Astrocyte (in vitro differentiated cells and primary cell): Measurements from ENCODE around the gene KRT26. TPM values are rescaled to one million over a fixed set of nuclear protein-coding genes. Genes with fewer than 3 reads are reported as not detected.

Experiments used
- DNase-seq: peaks from one replicate; pipeline ENCODE4 v3.0.0-alpha.2; 2010; ENCODE audit warnings: low read depth
- FAIRE-seq: peaks from 2 replicates; lab custom pipeline; 2011; peaks lifted over from hg19 to GRCh38; lab: Jason Lieb, UNC
- H2AFZ ChIP-seq: 2 replicates; pipeline ENCODE4 v1.6.0; 2012; ENCODE audit warnings: low read depth, low read length, inconsistent platforms
- H3K27ac ChIP-seq: 2 replicates; pipeline ENCODE4 v1.5.1; 2011; ENCODE audit warnings: low read depth, low read length, inconsistent platforms
- H3K27me3 ChIP-seq: 2 replicates; pipeline ENCODE4 v1.6.0; 2011; ENCODE audit warnings: low read length, inconsistent platforms; ENCODE audit not compliant: insufficient read depth
- H3K36me3 ChIP-seq: 2 replicates; pipeline ENCODE4 v1.5.1; 2011; ENCODE audit warnings: low read length, inconsistent platforms; ENCODE audit not compliant: insufficient read depth
- H3K4me1 ChIP-seq: 2 replicates; pipeline ENCODE4 v1.5.1; 2011; ENCODE audit warnings: low read length, inconsistent platforms; ENCODE audit not compliant: insufficient read depth
- H3K4me2 ChIP-seq: 2 replicates; pipeline ENCODE4 v1.6.0; 2012; ENCODE audit warnings: low read length, inconsistent platforms
- H3K4me3 ChIP-seq: 2 replicates; pipeline ENCODE4 v1.5.1; 2011; ENCODE audit warnings: low read depth, mild to moderate bottlenecking, low read length, inconsistent platforms; ENCODE audit not compliant: insufficient read depth
- H3K79me2 ChIP-seq: 2 replicates; pipeline ENCODE4 v1.6.0; 2012; ENCODE audit warnings: mild to moderate bottlenecking, low read length, inconsistent platforms; ENCODE audit not compliant: insufficient read depth
- H3K9ac ChIP-seq: 2 replicates; pipeline ENCODE4 v1.6.0; 2012; ENCODE audit warnings: mild to moderate bottlenecking, low read length, inconsistent platforms
- H3K9me3 ChIP-seq: 2 replicates; pipeline ENCODE4 v1.5.1; 2012; ENCODE audit warnings: low read depth, mild to moderate bottlenecking, low read length, inconsistent platforms; ENCODE audit not compliant: insufficient read depth
- H4K20me1 ChIP-seq: 2 replicates; pipeline ENCODE4 v1.6.0; 2012; ENCODE audit warnings: low read length, inconsistent platforms; ENCODE audit not compliant: insufficient read depth
- H3K27ac Mint-ChIP-seq: one replicate; pipeline ENCODE4 v1.8.0; 2021; ENCODE audit warnings: mild to moderate bottlenecking, mixed read lengths; ENCODE audit not compliant: unreplicated experiment
- H3K27me3 Mint-ChIP-seq: one replicate; pipeline ENCODE4 v1.8.0; 2021; ENCODE audit warnings: low read depth, mixed read lengths; ENCODE audit not compliant: unreplicated experiment
- H3K36me3 Mint-ChIP-seq: one replicate; pipeline ENCODE4 v1.8.0; 2021; ENCODE audit warnings: low read depth, mixed read lengths; ENCODE audit not compliant: unreplicated experiment
- H3K4me1 Mint-ChIP-seq: one replicate; pipeline ENCODE4 v1.8.0; 2021; ENCODE audit warnings: low read depth, mixed read lengths; ENCODE audit not compliant: unreplicated experiment
- H3K4me3 Mint-ChIP-seq: one replicate; pipeline ENCODE4 v1.8.0; 2021; ENCODE audit warnings: mild to moderate bottlenecking, moderate library complexity, mixed read lengths; ENCODE audit not compliant: unreplicated experiment
- H3K9me3 Mint-ChIP-seq: one replicate; pipeline ENCODE4 v1.8.0; 2021; ENCODE audit warnings: mild to moderate bottlenecking, mixed read lengths; ENCODE audit not compliant: unreplicated experiment
- EZH2 ChIP-seq: IDR thresholded peaks from 2 replicates; pipeline ENCODE4 v1.6.1; 2012; ENCODE audit warnings: mild to moderate bottlenecking, low read length, inconsistent platforms; ENCODE audit not compliant: insufficient read depth
- total RNA-seq: library from RNA; stranded (reverse); gene quantifications from 2 replicates; pipeline ENCODE4 v1.2.1, GENCODE V29; 2021
- TF ChIP-seq, protein P1 (sequence below): IDR thresholded peaks from 2 replicates; pipeline ENCODE4 v1.5.1; 2011; ENCODE audit warnings: low read depth, mild to moderate bottlenecking, inconsistent platforms, low read length, moderate library complexity; ENCODE audit not compliant: insufficient read depth

The KRT26 gene
- total RNA-seq, 1 donor from 2014 or later, result not detected

DNA sequence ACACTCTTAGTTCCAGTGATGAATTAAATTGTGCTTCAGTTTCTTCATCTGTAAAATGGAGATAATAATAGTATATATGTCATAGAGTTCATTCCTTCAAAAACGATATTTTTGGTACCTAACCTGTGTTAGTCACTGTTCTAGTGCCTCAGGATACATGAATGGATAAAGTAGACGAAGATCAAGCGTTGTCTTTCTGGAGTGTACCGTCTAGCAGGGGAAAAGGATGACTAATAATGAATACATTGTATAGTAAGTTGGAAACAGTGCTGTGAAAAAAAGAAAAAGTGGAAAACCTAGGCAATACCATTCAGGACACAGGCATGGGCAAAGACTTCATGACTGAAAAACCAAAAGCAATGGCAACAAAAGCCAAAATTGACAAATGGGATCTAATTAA lies 41.8 kb upstream of the KRT26 start:
- Mint-ChIP-seq H3K9me3 (no peaks in the 10 kb centered on the region), H3K27me3 (peaks cover 10% of the 10 kb centered on the region), H3K27ac (no peak overlapping the region), H3K4me1 (peaks cover 13% of the 10 kb centered on the region), H3K36me3 (peaks cover 5% of the 10 kb centered on the region), H3K4me3 (no peak overlapping the region)
- Histone ChIP-seq H4K20me1 (no peaks in the 10 kb centered on the region), H3K4me1 (peaks cover 12% of the 10 kb centered on the region), H3K27ac (no peak overlapping the region), H3K27me3 (no peaks in the 10 kb centered on the region), H3K9me3 (no peaks in the 10 kb centered on the region), H3K79me2 (peaks cover 16% of the 10 kb centered on the region), H3K4me2 (peak overlapping the region; percentile 15), H3K36me3 (peaks cover 13% of the 10 kb centered on the region), H2AFZ (no peak overlapping the region), H3K9ac (no peak overlapping the region), H3K4me3 (no peak overlapping the region)
- peak; percentile 46 for DNase-seq
- no peak for FAIRE-seq
- no peak for TF ChIP-seq EZH2
- TF ChIP-seq, protein P1, sequence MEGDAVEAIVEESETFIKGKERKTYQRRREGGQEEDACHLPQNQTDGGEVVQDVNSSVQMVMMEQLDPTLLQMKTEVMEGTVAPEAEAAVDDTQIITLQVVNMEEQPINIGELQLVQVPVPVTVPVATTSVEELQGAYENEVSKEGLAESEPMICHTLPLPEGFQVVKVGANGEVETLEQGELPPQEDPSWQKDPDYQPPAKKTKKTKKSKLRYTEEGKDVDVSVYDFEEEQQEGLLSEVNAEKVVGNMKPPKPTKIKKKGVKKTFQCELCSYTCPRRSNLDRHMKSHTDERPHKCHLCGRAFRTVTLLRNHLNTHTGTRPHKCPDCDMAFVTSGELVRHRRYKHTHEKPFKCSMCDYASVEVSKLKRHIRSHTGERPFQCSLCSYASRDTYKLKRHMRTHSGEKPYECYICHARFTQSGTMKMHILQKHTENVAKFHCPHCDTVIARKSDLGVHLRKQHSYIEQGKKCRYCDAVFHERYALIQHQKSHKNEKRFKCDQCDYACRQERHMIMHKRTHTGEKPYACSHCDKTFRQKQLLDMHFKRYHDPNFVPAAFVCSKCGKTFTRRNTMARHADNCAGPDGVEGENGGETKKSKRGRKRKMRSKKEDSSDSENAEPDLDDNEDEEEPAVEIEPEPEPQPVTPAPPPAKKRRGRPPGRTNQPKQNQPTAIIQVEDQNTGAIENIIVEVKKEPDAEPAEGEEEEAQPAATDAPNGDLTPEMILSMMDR, result no peak

DNA sequence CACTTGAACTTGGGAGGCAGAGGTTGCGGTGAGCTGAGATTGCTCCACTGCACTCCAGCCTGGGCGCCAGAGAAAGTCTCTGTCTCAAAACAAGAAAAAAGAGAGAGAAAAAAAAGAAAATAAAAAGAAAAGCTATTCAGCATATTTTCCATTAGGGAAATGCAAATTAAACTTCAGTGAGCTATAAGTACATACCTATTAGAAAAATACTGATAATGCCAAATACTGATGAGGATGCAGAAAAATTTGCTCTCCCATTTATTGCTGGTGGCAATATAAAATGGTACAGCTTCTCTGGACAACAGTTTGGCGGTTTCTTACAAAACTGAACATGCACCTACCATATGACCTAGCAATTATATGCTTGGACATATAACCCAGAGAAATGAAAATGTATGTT lies 40.6 kb upstream of the KRT26 start:
- Mint-ChIP-seq H3K4me1 (peaks cover 13% of the 10 kb centered on the region), H3K27me3 (peaks cover 18% of the 10 kb centered on the region), H3K9me3 (no peaks in the 10 kb centered on the region), H3K4me3 (no peak overlapping the region), H3K36me3 (peaks cover 5% of the 10 kb centered on the region), H3K27ac (no peak overlapping the region)
- Histone ChIP-seq H3K9ac (no peak overlapping the region), H3K9me3 (no peaks in the 10 kb centered on the region), H3K27me3 (no peaks in the 10 kb centered on the region), H3K4me3 (no peak overlapping the region), H3K79me2 (peaks cover 6% of the 10 kb centered on the region), H4K20me1 (no peaks in the 10 kb centered on the region), H3K27ac (no peak overlapping the region), H3K36me3 (peaks cover 10% of the 10 kb centered on the region), H3K4me2 (no peak overlapping the region), H3K4me1 (peaks cover 12% of the 10 kb centered on the region), H2AFZ (no peak overlapping the region)
- FAIRE-seq (no peak), DNase-seq (no peak)
- TF ChIP-seq, protein P1, result no peak
- TF ChIP-seq EZH2, result no peak

- Mint-ChIP-seq H3K27me3 (peaks cover 35% of the 10 kb centered on the region), H3K36me3 (no peaks in the 10 kb centered on the region), H3K9me3 (no peaks in the 10 kb centered on the region), H3K4me1 (peaks cover 10% of the 10 kb centered on the region), H3K4me3 (no peak overlapping the region), H3K27ac (no peak overlapping the region)
- Histone ChIP-seq H3K79me2 (no peaks in the 10 kb centered on the region), H3K27me3 (no peaks in the 10 kb centered on the region), H3K27ac (peak overlapping the region; percentile 75), H3K9ac (peak overlapping the region; percentile 20), H3K4me2 (peak overlapping the region; percentile 57), H3K9me3 (no peaks in the 10 kb centered on the region), H4K20me1 (no peaks in the 10 kb centered on the region), H3K4me3 (peak overlapping the region; percentile 0), H3K36me3 (no peaks in the 10 kb centered on the region), H3K4me1 (peaks cover 12% of the 10 kb centered on the region), H2AFZ (no peak overlapping the region)
- FAIRE-seq, result no peak
- DNase-seq, result peak; percentile 81
- TF ChIP-seq, protein P1, result no peak
- no peak for TF ChIP-seq EZH2
These were observed 38.5 kb upstream of the KRT26 start for GRCh38 chr17:40810494-40810893.
